ENCODE measurements around the gene HDAC4. TPM values are rescaled to one million over a fixed set of nuclear protein-coding genes. Genes with fewer than 3 reads are reported as not detected.

HDAC4 gene
- total and polyA plus RNA-seq, 2 of the 8 experiments (the other 6 are each of a cell fraction or from before 2014, with no cell fraction given), result 15.4 to 31.5 TPM

DNA sequence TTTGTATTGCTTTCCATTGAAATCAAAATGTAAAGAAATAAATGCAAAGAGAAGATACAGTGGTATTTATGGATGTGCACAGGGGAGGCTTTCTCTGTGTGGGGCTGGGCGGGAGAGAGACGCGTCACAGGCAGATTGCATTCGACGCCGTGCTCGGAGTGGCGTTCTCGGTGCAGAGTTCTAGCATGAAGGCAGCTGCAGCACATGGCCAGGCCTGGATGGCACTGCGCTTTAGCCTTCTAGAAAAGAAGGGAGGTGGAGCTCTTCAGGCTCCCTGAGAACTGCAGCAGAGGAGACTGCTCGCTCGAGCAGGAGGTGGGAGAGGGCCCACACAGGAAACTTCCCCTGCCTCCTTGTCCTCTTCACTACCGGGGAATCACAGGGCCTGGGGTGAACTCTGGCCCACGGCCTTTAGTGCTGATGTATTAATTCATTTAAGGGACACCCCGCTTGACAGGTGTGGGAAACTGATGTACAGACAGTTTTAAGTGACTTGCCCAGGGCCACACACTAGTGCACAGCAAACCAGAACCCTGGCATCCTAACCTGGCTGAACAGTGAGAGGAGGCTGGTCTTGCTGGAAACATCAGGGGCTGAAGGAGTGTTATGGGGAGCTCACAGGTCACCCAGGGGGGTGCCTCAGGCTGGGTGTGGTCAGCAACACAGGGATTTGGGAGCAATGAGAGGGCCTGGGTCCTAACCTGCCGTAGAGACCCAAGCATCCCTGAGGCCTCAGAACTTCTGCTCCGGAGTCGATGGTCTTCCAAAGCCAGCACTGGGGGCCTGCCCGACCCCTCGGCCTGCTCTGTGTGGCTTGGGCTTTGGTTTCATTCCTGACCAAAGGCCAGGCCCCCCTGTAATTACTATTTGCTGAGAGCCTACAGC is 199.9 kb downstream of the HDAC4 start (continued):
- TF ChIP-seq, protein P1, sequence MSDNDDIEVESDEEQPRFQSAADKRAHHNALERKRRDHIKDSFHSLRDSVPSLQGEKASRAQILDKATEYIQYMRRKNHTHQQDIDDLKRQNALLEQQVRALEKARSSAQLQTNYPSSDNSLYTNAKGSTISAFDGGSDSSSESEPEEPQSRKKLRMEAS (IDR thresholded peaks at IDR 0.05), result no peak
- TF ChIP-seq SUZ12 (IDR thresholded peaks at IDR 0.05; ENCODE audit: low read length) (no peak), POLR2A (IDR thresholded peaks at IDR 0.05; ENCODE audit: control extremely low read depth in 1 of 2, low read depth in 2 of 2, low read length in 2 of 2) (no peak)
- TF ChIP-seq, protein P2, sequence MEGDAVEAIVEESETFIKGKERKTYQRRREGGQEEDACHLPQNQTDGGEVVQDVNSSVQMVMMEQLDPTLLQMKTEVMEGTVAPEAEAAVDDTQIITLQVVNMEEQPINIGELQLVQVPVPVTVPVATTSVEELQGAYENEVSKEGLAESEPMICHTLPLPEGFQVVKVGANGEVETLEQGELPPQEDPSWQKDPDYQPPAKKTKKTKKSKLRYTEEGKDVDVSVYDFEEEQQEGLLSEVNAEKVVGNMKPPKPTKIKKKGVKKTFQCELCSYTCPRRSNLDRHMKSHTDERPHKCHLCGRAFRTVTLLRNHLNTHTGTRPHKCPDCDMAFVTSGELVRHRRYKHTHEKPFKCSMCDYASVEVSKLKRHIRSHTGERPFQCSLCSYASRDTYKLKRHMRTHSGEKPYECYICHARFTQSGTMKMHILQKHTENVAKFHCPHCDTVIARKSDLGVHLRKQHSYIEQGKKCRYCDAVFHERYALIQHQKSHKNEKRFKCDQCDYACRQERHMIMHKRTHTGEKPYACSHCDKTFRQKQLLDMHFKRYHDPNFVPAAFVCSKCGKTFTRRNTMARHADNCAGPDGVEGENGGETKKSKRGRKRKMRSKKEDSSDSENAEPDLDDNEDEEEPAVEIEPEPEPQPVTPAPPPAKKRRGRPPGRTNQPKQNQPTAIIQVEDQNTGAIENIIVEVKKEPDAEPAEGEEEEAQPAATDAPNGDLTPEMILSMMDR (IDR thresholded peaks at IDR 0.05; ENCODE audit: control extremely low read depth in 1 of 3, insufficient read depth in 1 of 3, low read depth in 1 of 3, low read length in 3 of 3), result no peak
- TF ChIP-seq, protein P3, sequence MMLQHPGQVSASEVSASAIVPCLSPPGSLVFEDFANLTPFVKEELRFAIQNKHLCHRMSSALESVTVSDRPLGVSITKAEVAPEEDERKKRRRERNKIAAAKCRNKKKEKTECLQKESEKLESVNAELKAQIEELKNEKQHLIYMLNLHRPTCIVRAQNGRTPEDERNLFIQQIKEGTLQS (IDR thresholded peaks at IDR 0.05; ENCODE audit: insufficient read depth, low read depth, low read length), result no peak

All from H1 (cell line).